HG03095 (cell line): ENCODE results near the gene GPR21.

Source experiments
- ATAC-seq: cut with Tn5 transposase; IDR thresholded peaks from one replicate; pipeline ENCODE4 v1.9.1; 2021; ENCODE audit warnings: moderate library complexity; ENCODE audit not compliant: unreplicated experiment

The GPR21 gene

DNA sequence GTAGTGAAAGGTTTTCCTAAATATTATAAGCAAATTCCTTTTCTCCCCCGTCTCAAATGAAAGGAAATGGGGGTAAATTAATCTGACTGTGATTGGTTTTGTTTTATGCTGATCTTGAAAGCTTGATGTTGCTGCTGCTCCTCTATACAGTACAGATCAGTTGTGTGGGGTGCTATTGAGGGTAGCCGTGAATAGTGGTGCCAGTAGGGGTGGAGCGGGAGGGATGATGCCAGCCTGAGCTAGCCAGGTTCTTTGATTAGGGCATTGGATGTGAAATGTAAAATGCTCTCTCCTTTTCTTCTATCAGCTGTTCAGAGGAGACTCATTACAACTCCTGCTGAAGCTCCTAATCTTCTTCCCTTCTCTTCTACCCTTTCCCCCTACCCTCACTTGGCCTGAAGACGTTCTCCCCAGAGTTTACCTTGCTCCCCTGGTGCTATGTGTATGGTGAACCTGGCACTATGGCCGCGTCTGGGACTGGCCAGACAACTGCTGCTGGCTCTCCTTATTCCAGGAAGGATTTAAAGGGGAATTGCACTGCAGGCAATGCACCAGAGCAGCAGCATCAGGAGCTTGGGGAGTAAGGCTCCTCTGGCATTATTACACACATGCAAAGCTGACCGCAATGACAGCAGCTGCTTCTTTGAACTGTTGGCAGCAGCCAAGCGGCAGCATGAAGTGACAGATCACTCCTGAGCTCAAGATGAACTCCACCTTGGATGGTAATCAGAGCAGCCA is 566 bp downstream of the GPR21 start:
- no peak for ATAC-seq

DNA sequence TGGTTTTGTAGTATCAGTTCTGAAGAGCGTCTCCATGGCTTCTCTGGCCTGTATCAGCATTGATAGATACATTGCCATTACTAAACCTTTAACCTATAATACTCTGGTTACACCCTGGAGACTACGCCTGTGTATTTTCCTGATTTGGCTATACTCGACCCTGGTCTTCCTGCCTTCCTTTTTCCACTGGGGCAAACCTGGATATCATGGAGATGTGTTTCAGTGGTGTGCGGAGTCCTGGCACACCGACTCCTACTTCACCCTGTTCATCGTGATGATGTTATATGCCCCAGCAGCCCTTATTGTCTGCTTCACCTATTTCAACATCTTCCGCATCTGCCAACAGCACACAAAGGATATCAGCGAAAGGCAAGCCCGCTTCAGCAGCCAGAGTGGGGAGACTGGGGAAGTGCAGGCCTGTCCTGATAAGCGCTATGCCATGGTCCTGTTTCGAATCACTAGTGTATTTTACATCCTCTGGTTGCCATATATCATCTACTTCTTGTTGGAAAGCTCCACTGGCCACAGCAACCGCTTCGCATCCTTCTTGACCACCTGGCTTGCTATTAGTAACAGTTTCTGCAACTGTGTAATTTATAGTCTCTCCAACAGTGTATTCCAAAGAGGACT is 1.5 kb downstream of the GPR21 start:
- no peak for ATAC-seq

DNA sequence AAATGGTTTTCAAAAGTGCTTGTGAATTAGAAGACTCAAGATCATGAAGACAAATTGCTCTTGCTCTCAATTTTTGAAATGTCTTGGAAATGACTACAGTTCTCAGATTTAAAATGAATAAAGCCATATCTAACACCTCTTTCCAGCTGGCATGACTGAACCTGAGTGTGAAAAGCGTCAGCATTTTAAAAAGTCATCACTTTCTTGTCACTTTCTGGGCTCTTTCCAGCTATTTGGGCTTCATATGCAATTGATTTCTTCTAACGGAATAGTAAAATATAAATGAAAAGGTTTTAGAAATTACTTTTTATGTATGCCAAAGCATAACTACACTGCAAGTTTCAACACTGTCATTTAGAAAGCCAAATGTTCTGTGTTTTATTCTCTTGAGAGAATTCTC is 2.3 kb downstream of the GPR21 start:
- ATAC-seq = no peak

DNA sequence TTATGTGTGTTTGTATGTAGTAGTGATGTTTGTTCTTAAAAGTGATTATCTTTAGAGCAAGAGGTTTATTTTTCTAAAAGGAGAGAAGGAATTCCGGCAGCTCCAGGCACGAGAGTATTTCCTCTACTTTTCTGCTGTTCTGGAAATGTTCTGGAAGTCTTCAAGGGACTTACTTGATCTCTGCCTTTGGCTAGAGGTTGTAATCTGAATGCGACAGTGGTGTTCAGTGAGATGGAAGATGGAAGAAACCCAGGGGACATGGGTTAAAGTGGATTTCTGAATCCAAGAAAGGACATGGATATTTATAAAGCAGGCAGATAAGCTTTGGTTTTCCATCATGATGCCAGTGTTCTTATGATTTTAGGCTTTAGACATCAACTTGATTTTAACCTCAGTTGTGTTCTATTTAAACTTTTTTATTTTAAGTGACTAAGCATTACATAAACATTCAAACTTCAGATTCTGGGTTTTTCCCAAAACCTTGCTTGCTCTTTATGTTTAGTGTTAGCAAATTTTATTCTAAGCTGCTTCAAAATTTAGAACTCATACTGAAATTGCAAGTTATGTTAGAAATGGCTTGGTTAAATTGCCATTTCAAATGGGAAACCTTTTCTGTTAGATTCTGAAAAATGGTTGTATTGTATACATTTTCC is 3.6 kb downstream of the GPR21 start:
- ATAC-seq = no peak

DNA sequence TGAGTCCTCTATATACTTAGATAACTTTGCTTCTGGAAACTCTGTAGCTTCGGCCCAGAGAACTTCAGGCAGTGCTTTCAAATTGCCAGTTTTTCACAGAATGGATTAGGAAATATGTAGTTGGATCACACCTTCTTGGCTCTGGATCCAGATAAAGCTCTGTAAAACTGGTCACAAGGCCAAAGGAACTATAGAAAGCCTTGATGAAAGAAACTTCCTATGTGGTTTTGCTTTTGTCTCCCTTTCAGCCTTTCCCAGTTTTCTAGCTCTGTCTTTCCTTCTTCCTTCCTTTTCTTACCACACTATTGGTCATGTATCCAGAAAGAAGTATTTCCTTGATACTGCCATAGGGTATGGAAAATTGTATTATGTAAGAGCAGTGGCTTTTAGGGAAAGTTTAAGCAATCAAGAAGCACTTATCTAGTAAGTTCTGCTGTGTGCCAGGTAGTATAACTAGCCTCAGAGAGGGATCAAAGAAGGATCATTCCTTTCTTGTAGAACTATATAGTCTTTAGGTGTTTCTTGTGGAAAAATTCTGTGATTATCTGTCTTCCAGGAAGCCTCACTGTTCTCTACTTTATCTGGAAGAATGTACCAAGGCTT is 6.3 kb downstream of the GPR21 start:
- no peak for ATAC-seq

- no peak for ATAC-seq
Measured at GRCh38 chr9:123040801-123041200, 7.3 kb downstream of the GPR21 start.

DNA sequence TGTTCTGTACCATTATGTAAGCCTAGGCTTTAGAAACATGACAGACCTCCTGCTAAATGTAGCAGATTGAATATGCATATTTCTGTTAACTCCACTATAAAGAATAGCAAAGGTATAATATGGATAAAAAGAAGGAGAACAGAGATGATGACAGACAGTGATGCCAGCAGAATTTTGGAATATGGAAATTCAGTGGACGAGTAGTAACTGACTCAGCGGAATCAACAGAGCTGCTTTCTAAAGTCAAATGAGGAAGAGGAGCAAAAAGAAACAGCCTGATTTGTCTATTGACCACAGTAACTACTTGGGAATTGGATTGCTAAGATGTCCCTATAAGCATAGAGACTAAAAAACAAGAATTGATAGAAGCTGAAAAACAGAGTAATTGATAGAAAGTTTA is 8.0 kb downstream of the GPR21 start:
- no peak for ATAC-seq

DNA sequence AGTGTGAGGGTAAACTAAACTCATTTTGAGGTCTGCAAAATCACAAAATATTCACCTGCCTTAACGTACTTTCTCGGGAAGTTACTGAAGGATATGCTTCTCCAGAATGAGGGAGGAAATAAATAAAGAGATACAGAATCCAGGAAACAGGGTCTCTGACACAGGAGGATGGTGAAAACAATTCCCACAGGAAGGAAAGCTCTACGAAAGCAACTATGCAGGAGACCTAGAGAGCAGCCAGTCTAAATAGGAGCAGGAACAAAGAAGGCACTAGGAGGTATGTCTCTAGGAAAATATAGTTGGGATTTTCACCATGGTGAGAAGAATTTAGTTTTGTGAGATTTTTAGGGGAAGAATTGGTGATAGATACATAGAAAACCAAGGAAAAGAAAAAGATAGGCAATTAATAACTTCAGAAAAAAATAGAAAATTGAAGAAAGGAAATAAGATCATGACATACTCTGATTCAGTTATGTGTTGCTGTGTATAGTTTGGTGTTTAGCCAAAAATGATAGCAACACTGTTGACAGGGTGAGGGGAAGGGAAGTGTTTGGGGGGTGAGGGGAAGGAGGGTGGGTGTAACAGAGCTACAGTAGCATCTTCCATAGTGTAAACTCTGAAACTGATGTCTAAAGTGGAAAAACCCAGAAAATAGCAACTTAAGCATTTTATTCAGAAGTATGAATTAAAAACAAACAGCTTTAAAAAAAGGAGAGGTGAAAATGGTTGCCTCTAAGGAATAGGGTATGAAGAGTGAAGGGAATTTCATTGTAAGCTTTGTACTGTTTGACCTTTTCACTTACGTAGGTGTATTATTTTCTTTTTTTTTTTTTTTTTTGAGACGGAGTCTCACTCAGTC is 9.8 kb downstream of the GPR21 start:
- ATAC-seq = no peak

GRCh38 chr9:123044586-123044985 is 11.1 kb downstream of the GPR21 start:
- ATAC-seq = no peak

- no peak for ATAC-seq
Measured at GRCh38 chr9:123046406-123047195, 13.1 kb downstream of the GPR21 start.

DNA sequence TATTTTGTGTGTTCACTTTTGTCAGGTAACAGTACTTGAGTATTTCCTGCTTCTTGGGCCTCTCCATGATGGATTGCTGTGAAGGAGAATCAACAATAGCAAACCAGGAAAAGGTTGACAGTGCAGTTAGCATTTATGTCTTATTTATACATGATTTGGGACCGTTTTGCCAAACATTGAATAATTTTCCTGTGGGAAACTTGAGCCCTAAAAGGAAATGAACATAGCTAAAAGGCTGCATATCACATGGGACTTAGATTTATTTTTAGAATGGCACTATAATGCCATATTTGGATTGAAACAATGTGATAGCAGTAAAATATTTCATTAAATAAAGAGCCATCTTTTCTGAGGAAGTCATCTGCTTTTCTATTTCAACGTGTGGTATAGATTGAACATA is 15.3 kb downstream of the GPR21 start:
- ATAC-seq = no peak

- ATAC-seq = no peak
Measured at GRCh38 chr9:123049589-123050222, 16.2 kb downstream of the GPR21 start.

GRCh38 chr9:123053046-123053445 is 19.6 kb downstream of the GPR21 start:
- ATAC-seq = no peak

DNA sequence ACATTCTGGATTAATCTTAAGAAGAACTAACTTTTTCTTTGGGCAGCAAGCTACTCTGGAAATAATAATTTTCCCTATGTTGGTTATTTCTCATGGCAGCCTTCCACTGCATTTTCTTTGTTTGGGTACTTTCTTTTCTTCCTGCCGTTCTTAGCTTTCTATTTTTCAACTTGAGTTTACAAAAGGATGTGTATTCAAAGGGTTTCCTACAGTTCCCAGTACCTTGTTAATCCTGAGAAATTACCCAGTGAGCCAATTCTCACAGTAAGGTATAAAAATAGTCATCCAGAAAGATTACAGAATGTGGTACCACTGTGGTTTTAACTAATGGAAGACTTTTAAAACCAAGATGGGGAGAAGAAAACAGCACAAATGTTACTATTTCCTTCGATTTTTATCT is 20.2 kb downstream of the GPR21 start:
- ATAC-seq = no peak

GRCh38 chr9:123058834-123059233 is 25.4 kb downstream of the GPR21 start:
- no peak for ATAC-seq

GRCh38 chr9:123059472-123060220 is 26.2 kb downstream of the GPR21 start:
- no peak for ATAC-seq

DNA sequence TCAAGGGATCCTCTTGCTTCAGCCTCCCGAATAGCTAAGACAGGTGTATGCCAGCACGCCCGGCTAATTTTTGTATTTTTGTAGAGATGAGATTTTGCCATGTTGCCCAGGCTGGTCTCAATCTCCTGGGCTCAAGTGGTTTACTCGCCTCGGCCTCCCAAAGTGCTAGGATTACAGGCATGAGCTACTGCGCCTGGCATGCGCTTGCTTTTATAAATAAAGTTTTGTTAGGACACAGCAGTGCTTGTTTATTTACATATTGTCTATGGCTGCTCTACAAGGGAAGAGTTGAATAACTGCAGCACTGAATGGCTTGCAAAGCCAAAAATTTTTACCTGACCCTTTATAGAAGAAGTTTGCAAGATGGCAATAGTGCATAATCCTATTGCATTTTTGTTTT is 27.7 kb downstream of the GPR21 start:
- ATAC-seq = no peak

DNA sequence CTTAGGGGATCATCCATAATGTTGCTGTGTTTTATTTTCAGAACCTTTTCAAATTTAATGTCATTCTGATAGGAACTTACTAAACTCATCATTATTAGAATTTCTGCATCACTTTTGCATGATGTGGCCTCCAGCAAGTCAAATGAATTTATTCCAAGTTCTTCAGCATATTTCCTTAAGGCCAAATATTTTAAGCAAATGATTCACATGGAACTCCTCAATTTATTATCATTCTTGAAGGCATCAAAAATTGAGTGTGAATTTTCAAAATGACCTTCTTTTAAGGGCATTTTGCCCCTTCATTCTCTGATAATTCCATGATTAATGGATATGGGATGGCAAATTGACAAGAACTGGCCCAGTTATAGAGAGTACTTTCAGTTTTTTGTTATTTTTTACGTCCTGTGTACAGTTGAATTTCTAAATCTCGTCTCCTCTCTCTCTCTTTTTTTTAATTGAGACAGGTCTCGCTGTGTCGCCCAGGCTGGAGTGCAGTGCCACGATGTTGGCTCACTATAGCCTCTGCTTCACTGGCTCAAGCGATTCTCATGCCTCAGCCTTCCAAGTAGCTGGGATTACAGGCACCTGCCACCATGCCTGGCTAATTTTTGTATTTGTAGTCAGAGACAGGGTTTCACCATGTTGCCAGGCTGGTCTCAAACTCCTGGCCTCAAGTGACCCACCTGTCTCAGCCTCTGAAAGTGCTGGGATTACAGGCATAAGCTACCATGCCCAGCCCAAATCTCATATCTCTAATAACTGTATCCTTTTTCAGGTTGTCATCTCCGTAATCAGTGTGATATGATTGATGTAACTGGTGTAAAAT is 29.1 kb downstream of the GPR21 start:
- ATAC-seq = no peak
